ENCODE data around the gene VPS54. TPM values are rescaled to one million over a fixed set of nuclear protein-coding genes. Genes with fewer than 3 reads are reported as not detected.
"Not testable (repeated sequence)": the region's sequence is repeated elsewhere in the genome, so short reads cannot be mapped to it uniquely, and the experiment has no call there.

VPS54 gene
- polyA plus RNA-seq, 3 donors: 11.4 to 17.3 (median 11.5) TPM

DNA sequence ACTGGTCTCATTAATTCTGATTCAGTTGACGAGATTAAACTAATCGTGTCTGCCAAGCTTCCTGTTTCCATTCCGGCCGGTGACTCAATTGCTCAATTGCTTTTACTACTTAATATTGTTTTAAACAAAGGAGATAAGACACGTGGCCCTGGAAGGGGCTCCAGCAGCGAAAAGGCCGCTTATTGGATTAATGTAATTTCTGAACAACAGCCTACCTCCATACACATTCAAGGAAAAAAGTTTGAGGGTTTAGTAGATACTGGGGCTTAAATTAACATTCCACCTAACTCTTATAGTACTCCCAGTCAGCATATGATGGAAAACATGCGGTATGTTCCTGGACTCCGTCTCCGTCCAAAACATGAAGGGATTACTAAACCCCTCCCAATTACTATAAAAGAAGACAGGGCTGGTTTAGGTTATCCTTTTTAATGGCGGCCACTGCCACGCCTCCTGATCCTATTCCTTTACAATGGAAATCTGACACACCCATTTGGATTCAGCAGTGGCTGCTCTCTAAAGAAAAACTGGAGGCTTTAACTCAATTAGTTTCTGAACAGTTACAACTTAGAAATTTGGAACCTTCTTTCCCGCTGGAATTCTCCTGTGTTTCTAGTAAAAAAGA lies 27.1 kb downstream of the VPS54 start:
- no peak for TF ChIP-seq CTCF (IDR thresholded peaks at IDR 0.05)
- Mint-ChIP-seq H3K4me1 (no peaks in the 10 kb centered on the region), H3K27ac (no peak overlapping the region), H3K9me3 (peaks cover 21 to 35% (median 28%) of the 10 kb centered on the region in 7 donors), H3K4me3 (no peak overlapping the region), H3K36me3 (peaks cover 26 to 30% of the 10 kb centered on the region in 2 donors), H3K27me3 (ENCODE audit: low read depth in 3 of 3) (no peaks in the 10 kb centered on the region)
- no peak overlapping the region for H3K4me3 ChIP-seq (replicated peaks in 1 of 3; ENCODE audit: low read depth in 2 of 3, low read length in 3 of 3)
- H3K27ac ChIP-seq (ENCODE audit: low read depth in 1 of 2, low read length in 2 of 2): no peak overlapping the region
- no peaks in the 10 kb centered on the region for H3K27me3 ChIP-seq (ENCODE audit: control insufficient read depth in 2 of 2, insufficient read depth in 2 of 2, low read length in 2 of 2)
- peaks cover 0 to 5% of the 10 kb centered on the region in 2 donors for H3K36me3 ChIP-seq (replicated peaks in 1 of 2; ENCODE audit: control insufficient read depth in 1 of 2, insufficient read depth in 2 of 2, low read length in 2 of 2)
- WGBS (ENCODE audit: insufficient coverage): 83% methylated on average over 6 of the region's 13 CpGs
- peaks cover 24 to 36% of the 10 kb centered on the region in 2 donors for H3K9me3 ChIP-seq (replicated peaks in 1 of 2; ENCODE audit: control insufficient read depth in 1 of 2, insufficient read depth in 1 of 2, low read length in 2 of 2)
- H4K20me1 ChIP-seq (ENCODE audit: insufficient read depth, low read length): peaks cover 10% of the 10 kb centered on the region
- no peak overlapping the region for H3K9ac ChIP-seq (ENCODE audit: insufficient read depth, low read length, poor library complexity, severe bottlenecking)
- peaks cover 20% of the 10 kb centered on the region for H3K79me2 ChIP-seq (ENCODE audit: insufficient read depth, low read length)
- no peaks in the 10 kb centered on the region for H3K4me1 ChIP-seq (ENCODE audit: control insufficient read depth in 1 of 2, insufficient read depth in 2 of 2, low read length in 2 of 2)
- H2AFZ ChIP-seq (ENCODE audit: insufficient read depth, low read depth, low read length, poor library complexity, severe bottlenecking): no peak overlapping the region
- H3K4me2 ChIP-seq (replicated peaks; ENCODE audit: extremely low read depth, low read length, poor library complexity, severe bottlenecking): no peak overlapping the region
- no peak for DNase-seq
- intact Hi-C loops (cut with micrococcal nuclease): no loop called here

- H3K4me3 Mint-ChIP-seq; H3K9ac ChIP-seq (ENCODE audit: insufficient read depth, low read length, poor library complexity, severe bottlenecking); H3K4me1 ChIP-seq (ENCODE audit: control insufficient read depth in 1 of 2, insufficient read depth in 2 of 2, low read length in 2 of 2); intact Hi-C loops (cut with micrococcal nuclease); H2AFZ ChIP-seq (ENCODE audit: insufficient read depth, low read depth, low read length, poor library complexity, severe bottlenecking); H3K27me3 Mint-ChIP-seq (ENCODE audit: low read depth in 3 of 3); H3K4me1 Mint-ChIP-seq; H3K4me2 ChIP-seq (replicated peaks; ENCODE audit: extremely low read depth, low read length, poor library complexity, severe bottlenecking); H3K27ac ChIP-seq (ENCODE audit: low read depth in 1 of 2, low read length in 2 of 2); H3K4me3 ChIP-seq (replicated peaks in 1 of 3; ENCODE audit: low read depth in 2 of 3, low read length in 3 of 3); H3K27ac Mint-ChIP-seq; H3K36me3 ChIP-seq (replicated peaks in 1 of 2; ENCODE audit: control insufficient read depth in 1 of 2, insufficient read depth in 2 of 2, low read length in 2 of 2); DNase-seq; H3K27me3 ChIP-seq (ENCODE audit: control insufficient read depth in 2 of 2, insufficient read depth in 2 of 2, low read length in 2 of 2): not testable (repeated sequence)
- H3K36me3 Mint-ChIP-seq: peaks cover 24 to 27% of the 10 kb centered on the region in 2 donors
- Histone ChIP-seq H4K20me1 (ENCODE audit: insufficient read depth, low read length) (peaks cover 10% of the 10 kb centered on the region), H3K79me2 (ENCODE audit: insufficient read depth, low read length) (peaks cover 20% of the 10 kb centered on the region), H3K9me3 (replicated peaks in 1 of 2; ENCODE audit: control insufficient read depth in 1 of 2, insufficient read depth in 1 of 2, low read length in 2 of 2) (peaks cover 19 to 29% of the 10 kb centered on the region in 2 donors)
- H3K9me3 Mint-ChIP-seq: peaks cover 16 to 27% (median 21%) of the 10 kb centered on the region in 7 donors
- 99% methylated on average over 8 of the region's 12 CpGs for WGBS (ENCODE audit: insufficient coverage)
Measured at GRCh38 chr2:63991173-63991999, 27.8 kb downstream of the VPS54 start.
